NCI-H1417 treated with DMSO at 0.1 percent for 48 hours (cell line): Measurements from ENCODE around the gene DHRS12.

ENCODE experiments used
- DNase-seq: peaks from one replicate; lab custom pipeline; 2025; lab: John Stamatoyannopoulos, UW

DHRS12 gene

GRCh38 chr13:51726446-51727193 is 77.3 kb downstream of the DHRS12 start:
- no peak for DNase-seq

- no peak for DNase-seq
Measured at GRCh38 chr13:51724721-51725120, 79.2 kb downstream of the DHRS12 start.

GRCh38 chr13:51723529-51723928 is 80.4 kb downstream of the DHRS12 start:
- no peak for DNase-seq

- DNase-seq: no peak
Measured at GRCh38 chr13:51721496-51721895, 82.5 kb downstream of the DHRS12 start.

GRCh38 chr13:51719394-51719793 is 84.6 kb downstream of the DHRS12 start:
- DNase-seq: no peak
